Testis (tissue), 2 donors: Measurements from ENCODE around the gene CRISP1.

Experiments
- CTCF ChIP-seq, 3 experiments: fragments of 450-650 bp in 2 of 3; fragments of 200-600 bp in 1 of 3; sonication (generic) in 1 of 3; IDR thresholded peaks; one replicate each; pipeline ENCODE4 v1.5.1; 2016 to 2019; ENCODE audit warnings: antibody characterized with exemption in 3 of 3, mild to moderate bottlenecking in 2 of 3, moderate library complexity in 1 of 3
- POLR2A ChIP-seq: fragments of 450-650 bp; IDR thresholded peaks from one replicate; pipeline ENCODE4 v1.6.1; 2017; ENCODE audit warnings: antibody characterized with exemption, mild to moderate bottlenecking, moderate library complexity

DNA sequence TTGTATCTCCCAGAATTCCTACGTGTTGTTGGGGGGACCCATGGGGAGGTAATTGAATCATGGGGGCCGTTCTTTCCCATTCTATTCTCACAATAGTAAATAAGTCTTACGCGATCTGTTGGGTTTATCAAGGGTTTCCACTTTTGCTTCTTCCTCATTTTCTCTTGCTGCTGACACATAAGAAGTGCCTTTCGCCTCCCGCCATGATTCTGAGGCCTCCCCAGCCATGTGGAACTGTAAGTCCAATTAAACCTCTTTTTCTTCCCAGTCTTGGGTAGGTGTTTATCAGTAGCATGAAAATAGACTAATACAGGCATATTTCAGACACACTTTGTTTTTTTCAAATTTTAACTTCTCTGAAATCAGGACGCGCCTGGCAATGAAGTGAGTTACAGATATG is 64.8 kb downstream of the CRISP1 start:
- TF ChIP-seq CTCF (IDR thresholded peaks at IDR 0.05), result no peak
- TF ChIP-seq POLR2A, result no peak
